GM21576 (cell line): Measurements from ENCODE around the gene SATL1.
"Not testable (repeated sequence)": the region's sequence is repeated elsewhere in the genome, so short reads cannot be mapped to it uniquely, and the experiment has no call there.

Experiments
- ATAC-seq: cut with Tn5 transposase; IDR thresholded peaks from one replicate; pipeline ENCODE4 v1.9.1; 2021; ENCODE audit warnings: mild to moderate bottlenecking, moderate library complexity; ENCODE audit not compliant: unreplicated experiment

Gene SATL1, protein sequence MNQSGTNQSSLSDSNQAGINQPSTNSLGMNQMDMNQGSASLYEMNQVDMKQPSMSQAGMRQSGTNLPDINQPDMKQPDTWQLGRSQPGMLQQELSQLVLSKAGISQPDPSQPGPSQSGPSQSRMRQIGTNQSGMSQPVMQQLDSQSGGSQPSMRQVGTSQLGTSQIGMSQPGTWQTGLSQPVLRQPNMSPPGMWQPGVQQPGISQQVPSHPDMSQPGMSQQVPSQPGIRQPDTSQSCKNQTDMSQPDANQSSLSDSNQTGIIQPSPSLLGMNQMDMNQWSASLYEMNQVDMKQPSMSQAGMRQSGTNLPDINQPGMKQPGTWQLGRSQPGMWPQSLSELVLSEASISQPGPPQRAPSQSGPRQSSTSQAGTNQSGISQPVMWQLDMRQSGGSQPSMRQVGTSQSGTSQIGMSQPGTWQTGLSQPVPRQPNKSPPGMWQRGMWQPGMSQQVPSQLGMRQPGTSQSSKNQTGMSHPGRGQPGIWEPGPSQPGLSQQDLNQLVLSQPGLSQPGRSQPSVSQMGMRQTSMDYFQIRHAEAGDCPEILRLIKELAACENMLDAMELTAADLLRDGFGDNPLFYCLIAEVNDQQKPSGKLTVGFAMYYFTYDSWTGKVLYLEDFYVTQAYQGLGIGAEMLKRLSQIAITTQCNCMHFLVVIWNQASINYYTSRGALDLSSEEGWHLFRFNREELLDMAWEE

DNA sequence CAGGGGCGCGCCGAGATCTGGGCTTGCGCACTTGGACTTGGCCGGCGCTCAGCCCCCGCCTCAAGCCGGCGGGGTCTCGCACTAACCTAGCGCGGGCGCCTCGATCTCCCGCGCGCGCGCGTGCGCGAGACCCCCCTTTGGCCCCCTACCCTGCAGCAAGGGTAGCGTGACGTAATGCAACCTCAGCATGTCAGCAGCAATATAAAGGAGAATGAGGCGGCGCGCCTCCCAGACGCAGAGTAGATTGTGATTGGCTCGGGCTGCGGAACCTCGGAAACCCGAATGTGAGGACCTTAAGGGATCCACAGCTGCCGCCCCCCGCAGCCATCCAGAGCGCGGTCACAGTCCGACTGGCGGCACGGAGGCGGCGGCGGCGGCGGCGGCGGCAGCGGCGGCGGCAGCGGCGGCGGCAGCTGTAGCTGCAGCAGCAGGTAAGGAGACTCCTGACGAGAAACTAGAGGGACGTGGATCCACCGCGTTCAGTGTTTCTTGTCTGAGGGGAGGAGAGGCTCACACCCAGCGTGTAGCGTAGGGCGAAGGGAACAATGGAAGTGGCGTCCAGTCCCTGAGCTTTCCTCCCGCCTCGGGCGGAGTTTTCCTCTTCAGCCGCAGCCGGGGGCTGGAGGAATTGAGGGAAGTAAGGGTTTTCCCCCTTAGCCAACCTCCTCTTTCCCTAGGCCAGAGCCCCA, at the start of gene SATL1, which contains the start of gene ZNF711:
TSS of gene SATL1 (minus strand) at position 19 of the 689 bp plus-strand sequence. CDS start 134,811 bp downstream, outside the sequence.
TSS of gene ZNF711 (plus strand) at position 231 of the 689 bp plus-strand sequence. CDS start 3,582 bp downstream, outside the sequence.
- peak; percentile 50 for ATAC-seq

DNA sequence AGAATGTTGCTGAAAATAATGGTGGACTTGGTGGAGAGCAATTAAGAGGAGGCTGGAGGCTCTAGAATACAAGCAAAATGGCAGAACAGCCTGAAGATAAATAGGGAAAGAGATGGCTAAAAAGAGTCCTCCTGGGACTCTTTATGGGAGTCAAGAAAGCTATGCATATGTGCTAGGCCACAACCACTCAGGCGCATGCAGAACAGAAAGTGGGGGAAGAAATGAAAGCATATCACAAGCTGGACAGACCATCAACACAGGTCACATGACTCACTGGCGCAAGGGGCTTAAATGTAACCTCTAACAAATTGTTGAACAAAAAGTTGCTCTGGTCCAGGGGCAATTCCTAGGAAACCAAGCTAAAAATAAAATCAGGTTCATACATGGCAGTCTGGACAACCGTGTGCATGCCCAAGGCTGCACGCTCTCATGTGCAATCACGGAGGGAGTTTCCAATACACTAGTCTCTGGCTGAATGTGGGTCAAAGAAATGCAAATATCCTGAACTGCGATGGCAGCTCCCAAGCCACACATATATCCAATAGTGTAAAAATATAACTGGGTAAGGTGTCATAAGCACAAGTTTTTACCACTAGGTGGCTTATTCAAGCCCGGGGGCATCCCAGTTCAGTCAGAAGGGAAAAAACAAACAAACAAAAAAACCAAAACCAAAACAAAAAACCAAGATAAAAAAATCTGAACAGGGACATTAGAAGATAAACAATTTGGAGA, 45.6 kb upstream of the SATL1 start:
- ATAC-seq: no peak

DNA sequence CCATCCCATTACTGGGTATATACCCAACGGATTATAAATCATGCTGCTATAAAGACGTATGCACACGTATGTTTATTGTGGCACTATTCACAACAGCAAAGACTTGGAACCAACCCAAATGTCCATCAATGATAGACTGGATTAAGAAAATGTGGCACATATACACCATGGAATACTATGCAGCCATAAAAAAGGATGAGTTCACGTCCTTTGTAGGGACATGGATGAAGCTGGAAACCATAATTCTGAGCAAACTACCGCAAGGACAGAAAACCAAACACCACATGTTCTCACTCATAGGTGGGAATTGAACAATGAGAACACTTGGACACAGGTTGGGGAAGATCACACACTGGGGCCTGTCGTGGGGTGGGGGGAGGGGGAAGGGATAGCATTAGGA, 41.7 kb upstream of the SATL1 start:
- ATAC-seq: not testable (repeated sequence)

DNA sequence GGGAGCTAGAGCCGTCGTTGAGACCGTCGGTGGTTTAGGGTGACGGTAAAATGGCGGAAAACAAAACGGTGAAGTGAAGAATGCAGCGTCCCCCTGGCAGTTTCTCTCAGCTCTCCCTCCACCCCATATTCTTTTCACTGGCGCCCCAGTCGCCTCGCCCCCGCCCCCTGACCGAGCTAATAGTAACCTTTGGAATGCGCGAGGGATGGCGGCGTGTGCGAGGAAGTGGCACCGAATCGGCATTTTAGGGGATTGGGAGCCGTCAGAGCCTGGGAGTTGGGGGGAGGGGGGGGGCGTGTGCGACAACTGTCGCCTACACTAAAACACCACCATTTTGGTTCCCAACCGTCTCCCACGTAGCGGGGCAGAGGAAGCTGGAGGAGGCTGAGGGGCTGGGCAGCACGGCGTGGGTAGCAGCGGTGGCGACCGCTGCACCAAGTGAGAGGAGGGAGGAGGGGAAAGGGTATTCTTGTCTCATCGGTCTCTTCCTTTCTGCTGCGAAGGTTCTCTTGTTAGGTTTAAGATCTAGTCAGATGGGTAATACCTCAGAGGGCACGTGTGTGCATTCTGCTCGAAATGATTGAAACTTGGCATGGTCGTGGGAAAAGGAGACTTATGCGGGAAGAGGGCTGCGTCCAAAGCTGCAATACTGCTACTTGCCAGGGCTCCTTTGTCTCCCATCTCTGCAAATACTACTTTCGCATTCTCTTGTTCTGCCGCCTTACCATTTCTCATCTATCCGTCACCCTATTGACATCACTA, 1.1 kb upstream of the SATL1 start:
- peak; percentile 45 for ATAC-seq

DNA sequence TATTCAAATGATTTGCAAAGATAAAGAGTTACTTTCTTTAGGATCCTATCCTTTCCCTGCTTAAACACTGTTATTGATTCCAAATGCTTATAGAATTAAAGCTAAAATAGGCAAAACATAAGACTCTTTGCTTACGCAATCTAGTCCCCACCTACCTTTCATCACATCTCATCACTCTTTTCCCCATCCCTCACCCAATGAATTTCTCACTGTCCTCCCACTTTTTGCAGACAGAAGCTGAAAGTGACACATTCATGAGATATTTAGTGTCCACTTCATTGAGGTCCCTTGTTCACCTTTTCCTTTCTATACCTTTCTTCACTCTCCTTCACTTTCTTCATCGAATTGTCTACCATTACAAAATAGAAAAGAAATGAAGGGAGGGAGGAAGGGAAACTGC, 424 bp downstream of the SATL1 start:
- ATAC-seq: no peak

DNA sequence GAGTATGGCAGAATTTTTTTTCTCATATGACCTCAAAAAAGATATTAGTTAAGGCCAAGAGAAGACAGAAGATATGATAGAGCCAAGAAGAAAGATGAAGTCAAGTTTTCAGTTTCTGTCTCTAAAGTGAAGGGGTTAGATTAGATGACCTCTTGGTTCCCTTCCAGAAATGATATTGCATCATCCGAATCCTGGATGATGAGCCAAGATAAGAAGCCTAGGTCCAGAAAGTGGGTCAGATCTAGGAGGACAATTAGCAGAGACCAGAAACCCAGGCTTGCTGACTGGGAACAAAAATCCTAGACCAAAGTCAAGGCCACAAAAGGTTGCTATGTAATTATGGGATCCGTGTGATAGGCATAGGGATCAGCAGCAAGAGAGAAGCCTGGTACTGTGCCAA, 20.2 kb downstream of the SATL1 start:
- ATAC-seq: no peak

DNA sequence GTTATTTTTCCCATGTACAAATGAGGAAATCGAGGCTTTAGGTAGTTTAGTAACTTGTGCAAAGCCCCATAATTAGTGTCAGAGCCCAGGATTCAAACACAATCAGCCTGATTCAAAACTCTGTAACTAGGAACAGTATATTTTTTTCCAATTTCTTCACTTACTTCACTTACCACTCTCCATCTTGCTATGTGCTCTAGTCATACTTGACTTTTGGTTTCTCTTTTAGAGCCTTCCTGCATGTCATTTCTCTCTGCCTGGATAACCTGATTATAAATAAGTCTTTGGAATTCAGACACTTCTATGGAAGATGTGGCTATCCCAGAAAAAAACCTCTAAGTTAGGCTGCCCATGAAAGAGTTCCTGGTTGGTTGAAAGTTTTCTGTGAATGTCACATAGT, 22.2 kb downstream of the SATL1 start:
- ATAC-seq: no peak

DNA sequence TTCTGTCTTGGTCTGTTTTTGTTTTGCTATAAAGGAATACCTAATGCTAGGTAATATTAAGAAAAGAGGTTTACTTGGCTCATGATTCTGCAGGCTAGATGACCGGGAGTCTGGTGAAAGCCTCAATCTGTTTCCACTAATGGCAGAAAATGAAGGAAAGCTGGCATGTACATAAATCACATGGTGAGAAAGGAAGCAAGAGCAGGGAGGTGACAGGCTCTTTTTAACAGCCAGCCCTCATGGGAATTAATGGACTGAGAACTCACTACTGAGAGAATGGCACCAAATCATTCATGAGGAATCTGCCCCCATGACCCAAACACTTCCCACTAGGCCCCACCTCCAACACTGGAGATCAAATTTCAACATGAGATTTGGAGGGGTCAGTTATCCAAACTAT, 27.6 kb downstream of the SATL1 start:
- no peak for ATAC-seq

DNA sequence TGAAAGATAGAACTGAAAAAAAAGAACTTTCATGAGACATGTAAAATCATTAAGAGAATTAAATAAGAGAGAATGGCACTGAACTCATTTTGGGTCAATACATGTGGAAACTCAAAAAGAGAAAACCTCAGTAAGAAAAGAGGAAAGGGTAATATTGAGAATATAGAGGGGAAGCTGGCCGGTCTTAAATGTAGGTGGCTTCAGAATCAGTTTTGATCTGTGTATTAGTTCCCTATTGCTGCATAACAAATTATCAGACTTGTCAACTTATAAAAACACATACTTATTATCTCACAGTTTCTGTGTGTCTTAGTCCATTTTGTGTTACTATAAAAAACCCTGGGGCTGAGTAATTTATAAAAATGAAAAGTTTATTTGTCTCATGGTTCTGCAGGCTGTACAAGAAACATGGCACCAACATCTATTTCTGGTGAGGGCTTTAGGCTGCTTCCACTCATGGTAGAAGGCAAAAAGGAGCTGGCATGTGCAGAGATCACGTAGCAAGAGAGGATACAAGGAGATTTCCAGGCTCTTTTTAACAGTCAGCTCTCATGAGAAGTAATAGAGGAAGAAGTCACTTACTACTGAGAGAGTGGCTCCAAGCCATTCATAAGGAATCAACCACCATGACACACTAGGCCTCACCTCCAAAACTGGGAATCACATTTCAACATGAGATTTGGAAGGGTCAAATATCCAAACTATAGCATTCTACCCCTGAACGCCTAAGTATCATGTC, 29.6 kb downstream of the SATL1 start:
- ATAC-seq: no peak

DNA sequence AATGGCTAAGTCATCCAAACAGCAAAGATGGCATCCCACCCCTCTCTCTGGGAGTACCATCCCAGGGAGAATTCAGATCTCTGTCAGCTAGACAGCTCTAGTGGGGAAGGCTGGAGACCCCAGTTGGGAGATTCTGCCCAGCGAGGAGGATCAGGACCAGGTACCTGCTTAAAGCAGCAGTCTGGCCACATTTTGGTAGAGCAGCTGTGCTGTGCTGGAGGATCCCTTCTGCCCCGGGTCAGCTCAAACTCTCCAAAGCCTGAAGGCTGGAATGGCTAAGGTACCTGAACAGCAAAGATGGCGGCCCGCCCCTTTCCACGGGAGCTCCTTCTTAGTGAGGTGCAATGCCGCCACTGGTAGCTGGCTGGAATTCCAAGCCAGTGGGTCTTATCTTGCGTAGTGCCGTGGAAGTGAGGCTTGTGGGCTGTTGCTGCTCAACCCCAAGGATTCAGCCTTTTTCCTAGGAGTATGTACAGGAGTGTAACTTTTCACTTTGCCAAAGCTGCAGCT, 40.1 kb downstream of the SATL1 start:
- no peak for ATAC-seq

DNA sequence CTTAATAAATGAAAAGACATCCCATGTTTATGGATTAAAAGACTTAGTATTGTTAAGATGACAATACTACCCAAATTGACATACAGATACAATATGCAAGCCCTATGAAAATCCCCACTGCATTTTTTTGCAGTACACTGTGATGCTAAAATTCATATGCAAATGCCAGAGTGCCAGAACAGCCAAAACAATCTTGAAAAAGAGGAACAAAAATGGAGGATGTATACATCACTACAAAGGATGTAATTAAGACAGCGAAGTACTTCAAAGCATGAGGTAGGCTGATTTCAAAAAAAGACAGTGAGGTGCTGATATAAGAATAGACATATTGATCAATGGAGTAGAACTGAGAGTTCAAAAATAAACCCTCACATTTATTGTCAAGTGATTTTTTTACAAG, 47.3 kb downstream of the SATL1 start:
- ATAC-seq: no peak

DNA sequence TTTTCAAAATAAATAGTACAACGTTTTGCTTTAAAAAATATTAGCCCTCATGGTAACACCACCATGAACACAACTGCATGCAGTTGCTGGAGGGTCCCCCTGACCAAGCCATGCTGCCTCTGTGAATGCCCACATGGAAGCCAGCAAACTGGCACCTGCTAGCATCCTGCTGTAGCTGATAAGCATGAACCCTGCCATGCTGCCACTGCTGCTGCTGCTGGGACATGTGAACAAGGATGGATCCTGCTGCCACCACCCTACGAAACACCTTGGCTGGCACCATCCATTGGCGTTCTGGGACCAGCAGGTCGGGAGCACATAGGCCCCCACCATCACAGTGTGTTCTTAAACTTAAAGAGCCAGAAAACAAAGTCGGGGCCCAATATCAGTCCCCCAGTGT, 83.9 kb downstream of the SATL1 start:
- no peak for ATAC-seq

DNA sequence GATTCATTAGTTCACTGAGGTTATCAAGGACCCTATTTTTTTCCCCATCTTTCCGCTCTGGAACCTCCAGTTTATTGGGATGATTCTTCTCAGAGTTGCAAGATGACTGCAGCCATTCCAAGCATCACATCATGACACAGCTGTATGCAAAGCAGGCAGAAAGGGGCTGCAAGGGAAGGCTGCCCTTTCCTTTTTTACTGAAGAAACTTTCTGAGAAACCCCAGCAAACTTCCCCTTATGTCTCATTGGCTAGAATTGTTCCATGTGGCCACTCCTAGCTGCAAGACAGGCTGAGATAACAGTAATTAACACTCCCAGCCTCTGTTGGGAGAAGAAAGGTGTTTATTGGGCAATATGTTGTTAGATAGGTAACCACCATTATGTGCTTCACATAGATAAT, 102.6 kb downstream of the SATL1 start:
- peak; percentile 58 for ATAC-seq

DNA sequence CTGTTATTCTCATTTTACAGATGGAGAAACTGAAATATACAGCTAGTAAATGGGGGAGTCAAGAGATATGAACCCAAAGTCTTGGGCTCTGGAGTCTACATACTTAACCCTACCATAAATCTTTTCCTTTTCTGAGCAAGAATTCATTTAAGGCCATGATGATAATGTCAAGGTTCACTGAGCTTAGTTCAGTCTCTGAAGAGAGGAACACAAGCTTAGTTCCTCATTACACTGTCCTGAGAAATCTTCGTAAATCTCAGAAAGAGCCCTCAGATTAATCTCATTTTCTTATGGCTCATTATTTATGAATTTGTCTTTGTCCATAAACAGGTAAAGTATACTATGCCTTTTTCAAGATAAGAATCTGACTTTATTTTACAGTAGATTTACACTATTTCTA, 104.2 kb downstream of the SATL1 start:
- ATAC-seq: no peak

DNA sequence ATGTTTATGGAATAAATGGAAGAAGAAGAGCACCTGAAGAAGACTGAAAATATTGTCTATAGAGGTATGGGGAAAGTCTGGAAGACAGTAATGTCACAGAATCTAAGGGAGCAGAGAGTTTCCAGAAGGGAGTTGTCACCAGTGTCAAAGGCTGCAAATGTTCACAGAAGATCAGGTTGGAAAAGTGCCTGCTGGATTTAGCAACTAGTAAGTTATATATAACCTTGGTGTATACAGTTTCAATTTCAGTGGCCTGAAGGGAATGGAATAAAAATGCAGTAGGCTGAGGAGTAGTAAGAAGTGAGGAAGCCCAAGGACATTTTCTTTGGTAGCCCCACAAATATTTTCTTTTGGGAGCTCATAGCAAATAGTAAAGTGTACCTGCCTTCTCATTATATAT, 107.2 kb downstream of the SATL1 start:
- ATAC-seq: no peak

DNA sequence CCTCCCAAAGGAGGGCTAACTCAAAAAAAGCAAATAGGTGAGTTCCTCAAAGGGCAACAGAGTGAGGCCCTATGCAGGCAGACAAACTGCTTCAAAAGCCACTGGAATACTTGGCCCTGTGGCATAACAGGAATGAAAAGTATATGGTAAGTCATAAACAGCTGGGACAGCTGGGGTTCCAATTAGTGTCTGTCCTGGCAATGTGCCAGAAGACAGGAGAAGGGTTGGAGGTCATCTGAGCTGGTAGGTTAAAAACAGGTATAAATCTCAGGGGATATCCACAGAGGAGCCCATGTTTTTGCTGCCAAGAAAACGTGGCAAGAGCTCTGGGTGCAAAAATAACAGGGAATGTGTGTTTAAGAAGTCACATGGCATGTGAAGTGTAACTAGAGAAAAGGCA, 128.3 kb downstream of the SATL1 start:
- no peak for ATAC-seq

DNA sequence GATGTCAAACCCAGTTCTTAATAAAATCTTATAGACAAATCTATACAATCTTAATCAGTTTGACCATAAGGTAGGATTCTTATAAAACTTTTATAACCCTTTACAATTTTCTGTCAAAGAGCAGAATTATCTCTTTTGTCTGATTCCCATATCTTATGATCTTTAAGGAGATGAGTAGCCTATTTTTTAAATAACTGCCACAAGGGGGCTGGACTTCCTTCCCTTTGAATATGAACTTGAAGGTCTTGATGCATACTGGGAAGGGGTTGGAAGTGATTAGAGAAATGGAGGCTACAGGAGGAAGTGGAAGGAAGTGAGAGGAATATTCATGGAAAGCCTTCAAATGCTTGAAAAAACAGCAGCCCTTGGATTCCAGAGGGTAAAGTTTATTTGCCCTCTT, 128.8 kb downstream of the SATL1 start:
- ATAC-seq: no peak

DNA sequence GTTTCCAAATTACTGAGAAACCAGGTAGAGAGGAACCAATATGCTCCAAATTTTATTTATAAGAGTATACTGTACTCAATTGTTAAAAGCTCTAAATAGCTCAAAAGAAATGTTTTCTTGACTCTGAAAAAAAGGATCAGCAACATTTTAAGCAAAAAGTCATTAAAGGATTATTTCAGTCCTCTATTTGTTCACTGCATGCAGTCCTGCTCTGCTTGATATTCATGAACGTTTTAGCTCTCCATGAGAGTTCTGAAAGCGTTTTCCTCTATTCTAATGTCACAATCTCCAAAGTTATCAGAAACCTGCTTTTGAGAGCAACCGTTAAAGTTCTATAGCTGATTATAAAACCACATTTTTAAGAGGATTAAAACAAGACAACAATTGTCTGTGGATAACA, 129.4 kb downstream of the SATL1 start:
- ATAC-seq: no peak

DNA sequence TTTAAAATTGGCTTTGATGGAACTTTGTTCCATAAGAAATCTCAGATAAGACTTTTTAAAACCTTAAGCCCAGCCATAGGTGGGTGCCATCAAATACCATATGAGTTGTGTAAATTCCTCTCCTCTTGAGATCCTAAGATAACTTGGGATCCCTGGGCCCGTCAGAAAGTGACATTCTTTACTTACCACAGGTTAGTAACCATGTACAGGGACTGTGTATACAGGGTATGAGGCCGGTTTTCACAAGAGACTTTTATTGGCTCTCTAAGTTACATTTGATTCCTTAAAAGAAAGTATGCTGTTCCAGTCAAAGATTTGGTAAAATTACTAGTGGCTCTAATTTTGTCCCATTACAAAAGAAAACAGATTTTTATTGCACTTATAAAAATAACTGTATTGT, 129.8 kb downstream of the SATL1 start:
- no peak for ATAC-seq
